ENCODE results near the gene RAB12. TPM values are rescaled to one million over a fixed set of nuclear protein-coding genes. Genes with fewer than 3 reads are reported as not detected.

The RAB12 gene
- total RNA-seq, 1 donor from 2014 or later = 31.7 TPM

GRCh38 chr18:8609659-8610458 is 622 bp downstream of the RAB12 start:
- DNase-seq (ENCODE audit: low spot score in 2 of 2, unreplicated experiment in 2 of 2) = peak in 1 of 2 experiments; percentile 41
- H3K36me3 Mint-ChIP-seq = no peaks in the 10 kb centered on the region
- peak overlapping the region; percentile 83 for H3K27ac Mint-ChIP-seq
- H3K4me1 Mint-ChIP-seq = peaks cover 40% of the 10 kb centered on the region
- no peak for TF ChIP-seq CTCF (IDR thresholded peaks at IDR 0.05; ENCODE audit: unreplicated experiment)
- peak overlapping the region; percentile 78 for H3K4me3 Mint-ChIP-seq
- H3K27me3 Mint-ChIP-seq (ENCODE audit: low read depth) = peaks cover 6% of the 10 kb centered on the region
- no peaks in the 10 kb centered on the region for H3K9me3 Mint-ChIP-seq

- Mint-ChIP-seq H3K4me1 (peaks cover 45% of the 10 kb centered on the region), H3K36me3 (no peaks in the 10 kb centered on the region), H3K4me3 (peak overlapping the region; percentile 78), H3K27ac (peak overlapping the region; percentile 83), H3K9me3 (no peaks in the 10 kb centered on the region), H3K27me3 (ENCODE audit: low read depth) (peaks cover 6% of the 10 kb centered on the region)
- DNase-seq (ENCODE audit: low spot score in 2 of 2, unreplicated experiment in 2 of 2) = no peak
- TF ChIP-seq CTCF (IDR thresholded peaks at IDR 0.05; ENCODE audit: unreplicated experiment) = no peak
Observed at GRCh38 chr18:8610459-8610851, 1.2 kb downstream of the RAB12 start.

- DNase-seq (ENCODE audit: low spot score in 2 of 2, unreplicated experiment in 2 of 2) = no peak
- H3K9me3 Mint-ChIP-seq = no peaks in the 10 kb centered on the region
- TF ChIP-seq CTCF (IDR thresholded peaks at IDR 0.05; ENCODE audit: unreplicated experiment) = no peak
- H3K36me3 Mint-ChIP-seq = no peaks in the 10 kb centered on the region
- H3K4me3 Mint-ChIP-seq = peak overlapping the region; percentile 46
- H3K27me3 Mint-ChIP-seq (ENCODE audit: low read depth) = peaks cover 2% of the 10 kb centered on the region
- H3K4me1 Mint-ChIP-seq = peaks cover 48% of the 10 kb centered on the region
- H3K27ac Mint-ChIP-seq = peak overlapping the region; percentile 97
Observed at GRCh38 chr18:8611916-8612576, 2.8 kb downstream of the RAB12 start.

GRCh38 chr18:8614875-8615274 is 5.6 kb downstream of the RAB12 start:
- Mint-ChIP-seq H3K27me3 (ENCODE audit: low read depth) (no peaks in the 10 kb centered on the region), H3K36me3 (peaks cover 2% of the 10 kb centered on the region), H3K4me3 (no peak overlapping the region), H3K4me1 (peaks cover 34% of the 10 kb centered on the region), H3K27ac (peak overlapping the region; percentile 71), H3K9me3 (no peaks in the 10 kb centered on the region)
- no peak for TF ChIP-seq CTCF (IDR thresholded peaks at IDR 0.05; ENCODE audit: unreplicated experiment)
- DNase-seq (ENCODE audit: low spot score in 2 of 2, unreplicated experiment in 2 of 2) = no peak

- DNase-seq (ENCODE audit: low spot score in 2 of 2, unreplicated experiment in 2 of 2) = no peak
- Mint-ChIP-seq H3K27me3 (ENCODE audit: low read depth) (no peaks in the 10 kb centered on the region), H3K36me3 (peaks cover 3% of the 10 kb centered on the region), H3K4me1 (peaks cover 30% of the 10 kb centered on the region), H3K27ac (peak overlapping the region; percentile 83), H3K9me3 (no peaks in the 10 kb centered on the region), H3K4me3 (no peak overlapping the region)
- no peak for TF ChIP-seq CTCF (IDR thresholded peaks at IDR 0.05; ENCODE audit: unreplicated experiment)
Observed at GRCh38 chr18:8615397-8616027, 6.3 kb downstream of the RAB12 start.
